ENCODE results near the gene ANKRD34A.

GRCh38 chr1:145985502-145986439 is 21.4 kb upstream of the ANKRD34A start:
- TF ChIP-seq CTCF (CRISPR knock-in tag; IDR thresholded peaks at IDR 0.05), result no peak
- TF ChIP-seq PRDM10 (CRISPR knock-in tag; IDR thresholded peaks at IDR 0.05; ENCODE audit: low read depth), result no peak
- no peak for TF ChIP-seq ZNF792 (CRISPR knock-in tag; IDR thresholded peaks at IDR 0.05)
- no peak for TF ChIP-seq ZNF569 (CRISPR knock-in tag; IDR thresholded peaks at IDR 0.05; ENCODE audit: borderline replicate concordance)
- TF ChIP-seq HDAC2 (CRISPR knock-in tag; IDR thresholded peaks at IDR 0.05), result 0 out of 2 replicates have a peak, but pooled peaks have one; percentile 33
- TF ChIP-seq DNMT3B (CRISPR knock-in tag; conservative IDR thresholded peaks at IDR 0.05), result no peak
- no peak for TF ChIP-seq ATF2 (CRISPR knock-in tag; IDR thresholded peaks at IDR 0.05)
- TF ChIP-seq ZNF543 (CRISPR knock-in tag; IDR thresholded peaks at IDR 0.05), result no peak
- TF ChIP-seq NPAS2 (CRISPR knock-in tag; IDR thresholded peaks at IDR 0.05; ENCODE audit: borderline replicate concordance), result no peak
- no peak for TF ChIP-seq ZNF687 (CRISPR knock-in tag; IDR thresholded peaks at IDR 0.05)
